Kidney epithelial cell (primary cell): ENCODE data around the gene HNRNPA1. TPM values are rescaled to one million over a fixed set of nuclear protein-coding genes. Genes with fewer than 3 reads are reported as not detected.

Experiments
- DNase-seq: peaks from one replicate; pipeline ENCODE4 v3.0.0-alpha.2; 2010; ENCODE audit warnings: low read depth
- H3K27me3 ChIP-seq: 2 replicates; pipeline ENCODE4 v1.6.0; 2011; ENCODE audit warnings: low read length; ENCODE audit not compliant: control insufficient read depth, insufficient read depth
- H3K36me3 ChIP-seq: 2 replicates; pipeline ENCODE4 v1.5.1; 2011; ENCODE audit warnings: low read length; ENCODE audit not compliant: control insufficient read depth, insufficient read depth
- H3K4me3 ChIP-seq: 2 replicates; pipeline ENCODE4 v1.5.1; 2011; ENCODE audit warnings: low read depth, mild to moderate bottlenecking, control low read depth, low read length
- total RNA-seq: library from RNA; depleted of rRNA; stranded (reverse); fragments of >200 nt; gene quantifications from 2 replicates; pipeline ENCODE4 v1.2.3, GENCODE V29; 2015
- TF ChIP-seq, protein P1 (sequence below): IDR thresholded peaks from 2 replicates; pipeline ENCODE4 v1.5.1; 2011; ENCODE audit warnings: mild to moderate bottlenecking, moderate library complexity, low read length, control low read depth, inconsistent platforms; ENCODE audit not compliant: insufficient read depth, poor library complexity, severe bottlenecking

The HNRNPA1 gene
- total RNA-seq, 1 donor from 2014 or later: 645 TPM

- H3K27me3 ChIP-seq: no peaks in the 10 kb centered on the region
- H3K4me3 ChIP-seq: no peak overlapping the region
- TF ChIP-seq, protein P1, sequence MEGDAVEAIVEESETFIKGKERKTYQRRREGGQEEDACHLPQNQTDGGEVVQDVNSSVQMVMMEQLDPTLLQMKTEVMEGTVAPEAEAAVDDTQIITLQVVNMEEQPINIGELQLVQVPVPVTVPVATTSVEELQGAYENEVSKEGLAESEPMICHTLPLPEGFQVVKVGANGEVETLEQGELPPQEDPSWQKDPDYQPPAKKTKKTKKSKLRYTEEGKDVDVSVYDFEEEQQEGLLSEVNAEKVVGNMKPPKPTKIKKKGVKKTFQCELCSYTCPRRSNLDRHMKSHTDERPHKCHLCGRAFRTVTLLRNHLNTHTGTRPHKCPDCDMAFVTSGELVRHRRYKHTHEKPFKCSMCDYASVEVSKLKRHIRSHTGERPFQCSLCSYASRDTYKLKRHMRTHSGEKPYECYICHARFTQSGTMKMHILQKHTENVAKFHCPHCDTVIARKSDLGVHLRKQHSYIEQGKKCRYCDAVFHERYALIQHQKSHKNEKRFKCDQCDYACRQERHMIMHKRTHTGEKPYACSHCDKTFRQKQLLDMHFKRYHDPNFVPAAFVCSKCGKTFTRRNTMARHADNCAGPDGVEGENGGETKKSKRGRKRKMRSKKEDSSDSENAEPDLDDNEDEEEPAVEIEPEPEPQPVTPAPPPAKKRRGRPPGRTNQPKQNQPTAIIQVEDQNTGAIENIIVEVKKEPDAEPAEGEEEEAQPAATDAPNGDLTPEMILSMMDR: no peak
- H3K36me3 ChIP-seq: peaks cover 7% of the 10 kb centered on the region
- DNase-seq: no peak
Observed at GRCh38 chr12:54286042-54287030, 5.8 kb downstream of the HNRNPA1 start.

- TF ChIP-seq, protein P1: no peak
- Histone ChIP-seq H3K36me3 (peaks cover 7% of the 10 kb centered on the region), H3K27me3 (no peaks in the 10 kb centered on the region), H3K4me3 (no peak overlapping the region)
- DNase-seq: no peak
Observed at GRCh38 chr12:54287261-54288157, 7.0 kb downstream of the HNRNPA1 start.

DNA sequence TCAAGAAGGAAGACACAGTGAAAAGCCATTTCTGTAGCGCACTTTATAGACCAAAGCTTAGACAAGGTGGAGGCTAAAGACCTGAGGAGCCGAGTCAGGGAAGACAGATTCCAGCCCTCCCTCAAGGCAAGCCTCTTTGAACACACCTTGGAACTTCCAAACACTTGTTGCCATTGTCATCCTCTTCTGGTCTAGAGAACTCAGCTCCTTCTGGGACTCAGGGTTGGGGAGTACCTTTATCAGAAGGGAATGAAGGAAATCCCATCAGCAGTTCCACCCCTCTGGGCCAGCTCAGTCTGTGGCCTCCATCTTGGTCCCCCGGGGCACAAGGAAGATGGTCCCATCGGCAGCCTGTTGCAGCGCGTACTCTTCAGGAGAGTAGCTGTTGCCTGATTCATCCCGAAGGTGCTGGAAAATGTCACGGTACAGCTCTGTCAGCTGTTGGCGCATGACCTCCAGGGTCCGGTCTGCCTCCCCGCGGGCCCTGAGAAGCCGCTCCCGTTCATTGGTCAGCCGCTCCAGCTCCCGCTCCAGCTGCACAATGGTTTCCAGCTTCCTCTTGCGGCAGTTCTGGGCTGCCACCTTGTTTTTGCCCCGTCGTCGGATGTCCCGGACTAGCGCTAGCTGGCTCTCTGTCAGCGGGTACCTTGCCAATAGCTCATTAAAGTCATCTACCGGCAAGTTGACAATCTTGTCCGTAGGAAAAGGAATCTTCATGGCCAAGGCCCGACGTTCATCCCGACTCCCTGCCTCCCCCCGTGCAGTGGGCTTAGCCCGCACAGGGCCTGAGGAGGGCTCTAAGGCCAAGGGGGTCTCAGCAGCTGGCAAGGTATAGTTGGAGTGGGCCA lies 11.8 kb downstream of the HNRNPA1 start:
- Histone ChIP-seq H3K36me3 (peaks cover 2% of the 10 kb centered on the region), H3K4me3 (no peak overlapping the region), H3K27me3 (no peaks in the 10 kb centered on the region)
- TF ChIP-seq, protein P1: no peak
- DNase-seq: no peak

DNA sequence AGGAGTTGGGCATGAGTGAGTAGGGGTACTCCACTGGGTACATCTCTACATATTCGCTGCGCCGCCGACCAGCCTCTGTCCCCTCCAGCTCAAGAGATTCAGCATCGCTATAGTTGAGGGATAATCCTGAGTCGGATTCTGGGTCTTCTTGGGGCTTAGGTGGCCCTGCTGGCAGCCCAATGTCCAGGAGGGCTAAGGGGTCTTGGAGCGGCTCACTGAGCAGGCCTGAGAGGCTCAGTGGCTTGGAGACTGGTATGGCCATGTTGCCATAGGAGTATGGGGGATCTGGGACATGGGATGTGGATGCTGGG lies 12.4 kb downstream of the HNRNPA1 start:
- no peak overlapping the region for H3K4me3 ChIP-seq
- H3K27me3 ChIP-seq: no peaks in the 10 kb centered on the region
- no peak for DNase-seq
- TF ChIP-seq, protein P1: no peak
- no peaks in the 10 kb centered on the region for H3K36me3 ChIP-seq

- DNase-seq: no peak
- no peaks in the 10 kb centered on the region for H3K36me3 ChIP-seq
- H3K27me3 ChIP-seq: no peaks in the 10 kb centered on the region
- TF ChIP-seq, protein P1: peak; percentile 72
- H3K4me3 ChIP-seq: no peak overlapping the region
Observed at GRCh38 chr12:54294152-54294952, 13.8 kb downstream of the HNRNPA1 start.
